NCI-H187 (cell line): ENCODE results near the gene PLEKHO1.

ENCODE experiments used
- DNase-seq, 2 experiments: peaks; one replicate each; lab custom pipeline; 2025; lab: John Stamatoyannopoulos, UW

Gene PLEKHO1

GRCh38 chr1:150150133-150151021 lies 661 bp downstream of the PLEKHO1 start:
- DNase-seq, result peak in 1 of 2 experiments; percentile 19

DNA sequence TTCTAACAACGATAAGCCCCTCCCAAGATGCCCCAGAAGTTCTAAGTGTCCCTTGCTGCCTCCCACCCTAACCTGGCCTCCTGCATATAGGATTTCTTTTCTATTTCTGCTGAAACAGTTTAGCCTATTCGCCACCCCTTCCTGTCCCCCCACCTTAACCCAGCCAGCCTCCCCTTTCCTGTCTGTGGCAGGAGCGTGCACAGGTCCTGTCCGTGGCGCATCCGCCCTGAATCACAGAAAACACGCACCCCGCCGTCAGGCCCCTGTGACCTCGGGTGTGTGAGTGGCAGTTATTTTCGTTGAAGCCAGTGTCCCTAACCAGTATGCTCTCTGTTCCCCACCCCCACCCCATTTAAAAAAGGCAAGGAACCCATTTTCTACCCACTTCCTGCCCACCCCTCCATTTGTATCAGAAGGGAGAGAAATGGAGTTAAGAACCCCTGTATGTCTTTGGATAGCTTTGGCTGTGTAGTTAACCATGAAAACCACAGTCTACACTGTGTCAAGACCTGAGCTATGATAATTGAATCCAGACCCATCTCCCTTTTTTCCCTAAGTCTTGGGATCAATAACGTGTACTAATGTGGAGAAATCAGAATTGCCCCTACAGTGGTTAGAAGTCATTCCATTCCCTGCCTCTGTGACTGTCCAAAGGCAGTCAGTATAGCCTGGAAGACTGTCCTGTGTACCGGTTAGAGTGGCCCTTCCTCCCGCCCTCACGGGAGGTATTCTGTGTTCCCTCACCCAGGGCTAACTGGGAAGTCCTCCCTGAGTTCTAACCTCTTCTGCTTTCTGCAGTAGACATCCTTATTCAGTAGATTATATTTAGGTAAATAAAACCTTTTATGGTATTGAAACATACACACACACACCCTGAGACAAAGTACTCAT lies 1.8 kb downstream of the PLEKHO1 start:
- DNase-seq, result no peak

DNA sequence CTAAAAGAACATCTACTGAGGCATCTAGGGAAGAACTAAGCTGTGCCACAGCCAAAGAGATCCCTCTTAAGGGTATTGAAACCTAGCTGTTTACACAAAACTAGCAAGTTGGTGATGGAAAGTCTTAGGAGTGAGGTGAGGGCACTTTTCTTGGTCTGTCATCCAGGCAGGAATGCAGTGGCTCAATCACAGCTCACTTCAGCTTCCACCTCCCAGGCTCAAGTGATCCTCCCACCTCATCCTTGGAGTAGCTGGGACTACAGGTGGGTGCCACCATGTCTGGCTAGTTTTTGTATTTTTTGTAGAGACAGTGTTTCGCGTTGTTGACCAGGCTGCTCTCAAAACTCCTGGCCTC lies 2.4 kb downstream of the PLEKHO1 start:
- DNase-seq, result no peak

- DNase-seq, result no peak
Measured at GRCh38 chr1:150152772-150153456, 3.2 kb downstream of the PLEKHO1 start.

DNA sequence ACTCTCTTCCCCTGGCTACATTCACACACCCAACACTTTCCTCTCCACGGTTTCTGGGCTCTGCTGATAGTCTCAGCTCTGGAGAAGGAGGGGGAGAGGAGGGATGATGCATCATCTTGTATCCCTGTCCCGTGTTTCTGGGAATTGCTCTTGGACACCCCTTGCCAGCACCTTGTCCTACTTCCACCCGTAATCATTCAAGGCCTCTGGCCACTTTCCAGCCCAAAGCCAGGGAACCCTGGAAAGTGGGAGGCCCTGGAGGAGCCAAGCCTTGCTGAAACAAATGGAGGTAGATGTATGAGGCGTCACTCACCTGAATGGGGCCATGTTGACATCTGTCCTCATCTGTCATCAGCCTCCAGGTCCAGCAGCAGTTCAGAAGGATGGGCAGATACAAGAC lies 4.4 kb downstream of the PLEKHO1 start:
- DNase-seq, result no peak

- DNase-seq, result no peak
Measured at GRCh38 chr1:150155413-150156071, 5.8 kb downstream of the PLEKHO1 start.

- no peak for DNase-seq
Measured at GRCh38 chr1:150156868-150157603, 7.3 kb downstream of the PLEKHO1 start.

DNA sequence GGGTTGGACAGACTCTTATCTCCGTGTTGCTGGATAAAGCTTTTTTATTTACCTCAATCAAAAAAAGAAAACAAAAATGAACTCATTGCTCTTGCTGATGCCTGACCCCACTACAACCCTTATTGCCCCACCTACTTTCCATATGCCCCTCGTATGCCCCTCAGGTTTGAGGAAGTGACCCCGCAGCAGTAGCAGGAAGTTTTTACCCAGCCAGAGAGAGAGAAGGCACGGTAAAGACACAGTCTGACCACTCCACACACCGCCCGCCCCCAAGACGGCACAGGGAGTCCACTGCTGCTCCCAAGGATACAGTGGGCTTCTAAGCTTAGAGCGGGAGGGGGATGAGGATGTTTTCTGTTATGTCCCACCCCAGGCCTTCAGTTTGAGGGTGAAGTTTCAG lies 9.8 kb downstream of the PLEKHO1 start:
- DNase-seq, result no peak

DNA sequence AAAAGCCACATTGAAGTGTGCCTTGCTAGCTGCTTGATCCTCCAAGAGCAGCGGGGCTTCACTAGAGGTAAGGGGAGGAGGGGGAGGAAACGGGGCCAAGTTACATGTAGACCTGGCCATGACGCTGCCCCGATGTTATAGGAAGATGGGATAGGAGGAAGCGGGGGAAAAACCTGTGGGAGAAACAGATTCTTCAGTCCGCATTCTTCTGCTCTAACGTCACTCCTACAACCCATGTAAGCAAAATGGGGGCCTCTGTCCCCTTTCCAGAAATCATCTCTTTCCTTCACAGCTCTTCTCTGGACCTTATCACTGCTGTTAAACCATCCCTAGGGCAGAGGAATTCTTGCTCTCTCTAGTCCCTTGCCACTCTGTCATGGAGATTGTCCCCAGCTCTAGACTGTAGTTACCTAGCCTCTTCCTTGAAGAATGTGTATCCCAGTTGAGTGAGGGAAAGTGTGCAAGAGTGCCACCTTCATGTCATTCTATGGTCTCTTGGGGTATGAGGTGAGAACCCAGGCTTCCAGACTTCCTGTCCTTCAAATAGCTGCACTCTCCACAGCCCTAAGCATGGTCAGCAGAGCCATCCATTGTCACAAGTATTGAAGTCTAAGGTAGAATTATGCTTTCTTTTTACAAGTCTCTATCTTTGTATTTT lies 11.4 kb downstream of the PLEKHO1 start:
- DNase-seq, result no peak

DNA sequence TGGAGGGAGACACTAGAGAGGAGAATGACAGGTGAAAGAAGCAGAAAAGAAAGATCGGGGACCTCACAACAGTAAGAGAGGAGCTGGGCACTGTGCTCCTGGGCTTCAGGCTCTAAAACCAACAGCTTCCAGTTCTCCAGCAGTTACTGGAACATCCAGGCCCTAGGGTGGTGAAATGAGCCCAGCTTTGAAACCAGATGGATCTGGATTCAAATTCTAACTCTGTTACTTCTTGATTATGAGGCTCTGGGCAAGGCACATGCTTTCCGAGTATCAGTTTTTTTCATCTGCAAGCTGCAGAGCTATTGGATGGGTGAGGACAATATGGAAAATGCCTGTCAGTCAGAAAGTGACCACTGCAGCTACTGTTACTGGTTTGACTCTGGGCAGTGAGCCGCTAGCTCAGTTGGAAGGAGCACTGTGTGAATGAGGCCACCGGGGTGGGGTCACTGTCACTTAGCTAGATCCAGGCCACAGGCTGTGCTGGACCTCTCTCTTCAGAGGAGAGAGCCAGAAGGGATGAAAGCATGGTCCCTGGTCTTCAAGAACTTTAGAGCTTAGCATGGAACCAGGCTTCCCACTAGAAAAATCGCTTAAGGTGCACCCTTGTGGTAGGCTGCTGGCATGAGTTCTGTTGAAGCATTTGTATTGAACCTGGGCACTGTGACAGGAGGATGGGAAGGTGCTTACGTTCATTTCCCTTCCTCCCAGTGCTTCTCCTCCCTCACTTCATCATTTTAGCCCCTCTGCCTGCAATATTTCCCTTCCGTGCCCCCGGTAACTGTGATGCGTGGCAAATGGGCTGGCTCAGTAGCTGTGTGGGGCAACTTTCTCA lies 12.2 kb downstream of the PLEKHO1 start:
- DNase-seq, result no peak

GRCh38 chr1:150162582-150162861 lies 12.8 kb downstream of the PLEKHO1 start:
- no peak for DNase-seq

GRCh38 chr1:150162862-150163706 lies 13.4 kb downstream of the PLEKHO1 start:
- DNase-seq, result peak; percentile 82 to 97

- no peak for DNase-seq
Measured at GRCh38 chr1:150164224-150164623, 14.5 kb downstream of the PLEKHO1 start.

GRCh38 chr1:150164779-150165178 lies 15.1 kb downstream of the PLEKHO1 start:
- no peak for DNase-seq

DNA sequence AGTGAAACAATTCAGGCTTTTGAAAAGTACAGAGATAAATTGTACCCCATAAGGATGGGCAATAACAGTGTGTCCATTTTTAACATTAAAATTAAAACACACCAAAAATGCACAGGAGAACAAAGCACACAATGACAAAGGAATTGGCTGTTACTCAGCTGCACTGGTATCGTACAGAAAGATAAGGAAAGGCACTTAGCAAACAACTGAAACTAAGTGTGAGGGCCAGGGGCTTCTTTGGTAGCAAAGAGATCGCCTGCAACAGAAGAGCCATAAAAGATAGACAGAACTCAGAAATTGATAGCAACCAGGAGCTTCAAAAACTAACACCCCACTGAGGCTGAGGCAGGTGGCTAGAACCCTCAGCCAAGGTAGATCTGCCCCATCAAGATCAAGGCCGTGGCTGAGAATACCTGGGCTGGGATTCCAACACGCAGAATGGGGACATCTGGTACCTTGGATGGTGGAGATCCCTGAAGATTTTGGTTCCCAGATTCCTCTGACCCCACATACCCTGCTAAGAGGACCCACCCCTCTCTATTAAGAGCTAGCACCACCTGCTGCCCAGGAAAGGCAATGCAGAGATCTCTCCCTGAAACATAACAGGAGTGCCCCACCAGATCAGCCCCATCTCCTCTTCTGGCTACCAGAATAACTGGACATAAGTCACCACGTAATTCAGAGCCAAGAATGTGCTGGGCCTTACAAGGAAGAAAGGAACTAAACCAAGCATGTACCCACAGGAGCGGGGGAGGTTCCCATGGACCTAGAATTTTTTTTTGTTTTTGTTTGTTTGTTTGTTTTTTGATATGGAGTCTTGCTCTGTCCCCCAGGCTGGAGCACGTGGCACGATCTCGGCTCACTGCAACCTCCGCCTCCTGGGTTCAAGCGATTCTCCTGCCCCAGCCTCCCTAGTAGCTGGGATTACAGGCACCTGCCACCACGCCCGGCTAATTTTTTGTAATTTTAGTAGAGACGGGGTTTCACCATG lies 16.2 kb downstream of the PLEKHO1 start:
- peak; percentile 32 for DNase-seq

DNA sequence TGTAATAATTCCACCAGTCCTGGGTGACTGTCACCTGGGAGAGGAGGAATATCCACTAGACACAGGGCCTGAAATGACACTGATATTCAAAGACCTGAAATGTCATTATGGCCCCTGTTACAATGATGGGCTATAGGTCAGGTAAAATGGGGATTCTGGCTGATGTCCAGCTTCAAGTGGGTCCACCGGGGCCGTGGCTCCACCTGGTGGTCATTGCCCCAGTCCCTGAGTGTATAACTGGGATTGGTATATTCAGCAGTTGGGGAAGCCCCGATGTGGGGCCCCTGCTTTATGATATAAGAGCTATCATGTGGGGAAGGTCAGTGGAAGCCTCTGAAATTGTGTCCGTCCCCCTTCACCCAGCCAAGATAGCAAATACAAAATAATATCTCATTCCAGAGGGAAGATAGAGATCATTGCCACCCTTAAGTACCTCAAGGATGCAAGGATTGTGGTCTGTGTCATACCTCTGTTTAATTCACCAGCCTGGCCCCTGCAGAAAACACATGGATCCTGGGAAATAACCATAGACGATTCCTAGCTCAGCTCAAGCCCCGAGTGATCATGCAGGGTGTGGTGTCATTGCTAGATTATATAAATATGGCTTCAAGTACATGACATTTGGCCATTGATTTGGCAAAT lies 19.4 kb downstream of the PLEKHO1 start:
- peak in 1 of 2 experiments; percentile 31 for DNase-seq

DNA sequence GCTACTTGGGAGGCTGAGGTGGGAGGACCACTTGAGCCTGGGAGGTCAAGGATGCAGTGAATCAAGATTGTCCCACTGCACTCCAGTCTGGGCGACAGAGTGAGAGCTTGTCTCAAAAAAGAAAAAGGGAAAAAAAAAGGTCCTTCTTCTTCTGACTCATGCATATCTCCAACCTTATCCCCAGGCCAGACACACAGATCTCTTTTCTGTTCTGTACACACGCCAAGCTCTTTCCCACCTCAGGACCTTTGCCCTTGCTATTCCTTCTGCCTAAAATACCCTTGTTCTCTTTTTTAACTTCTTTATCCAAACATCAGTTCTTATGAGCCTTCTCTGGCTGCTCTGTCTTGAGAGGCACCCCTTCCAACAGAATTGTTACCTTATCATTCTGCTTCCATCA lies 22.1 kb downstream of the PLEKHO1 start:
- no peak for DNase-seq
